SIG-M5 treated with dmso at 0.1 percent for 504 hours (cell line): ENCODE results near the gene INPP5D.

Source experiments
- DNase-seq: peaks from one replicate; lab custom pipeline; 2025; ENCODE audit not compliant: unreplicated experiment; lab: John Stamatoyannopoulos, UW

INPP5D gene

GRCh38 chr2:233226511-233227031 lies 166.4 kb downstream of the INPP5D start:
- no peak for DNase-seq

- DNase-seq, result no peak
Measured at GRCh38 chr2:233227346-233227978, 167.3 kb downstream of the INPP5D start.

GRCh38 chr2:233228376-233228775 lies 168.2 kb downstream of the INPP5D start:
- DNase-seq, result no peak

DNA sequence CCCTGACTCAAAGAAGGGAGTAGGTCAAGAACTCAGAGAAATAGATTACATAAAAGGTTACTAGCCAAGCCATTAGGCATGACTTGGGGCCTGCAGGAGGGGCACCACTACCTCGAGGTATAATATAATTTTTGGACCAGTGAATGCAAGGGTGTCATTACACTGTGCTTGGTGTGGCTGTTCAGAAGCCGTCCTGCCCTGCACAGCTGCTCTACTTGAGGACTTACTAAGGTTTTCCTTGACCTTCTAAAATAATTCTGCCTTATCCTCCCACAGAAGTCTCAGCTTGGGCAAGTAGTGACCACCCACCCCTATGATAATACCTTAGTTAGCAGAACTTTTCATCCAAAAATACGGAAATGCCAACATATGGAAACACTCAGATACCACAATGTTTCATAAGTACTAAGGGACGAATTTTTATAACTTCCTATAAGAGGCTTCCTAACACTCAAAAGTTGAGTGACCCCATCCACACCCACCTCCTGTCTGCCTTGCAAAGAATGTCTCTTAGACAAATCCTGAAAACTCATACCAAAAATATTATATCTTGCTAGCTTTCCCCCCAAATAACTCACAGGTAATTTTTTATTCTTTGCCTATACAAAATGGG lies 173.6 kb downstream of the INPP5D start:
- peak; percentile 83 for DNase-seq

- DNase-seq, result no peak
Measured at GRCh38 chr2:233234264-233234663, 174.1 kb downstream of the INPP5D start.

DNA sequence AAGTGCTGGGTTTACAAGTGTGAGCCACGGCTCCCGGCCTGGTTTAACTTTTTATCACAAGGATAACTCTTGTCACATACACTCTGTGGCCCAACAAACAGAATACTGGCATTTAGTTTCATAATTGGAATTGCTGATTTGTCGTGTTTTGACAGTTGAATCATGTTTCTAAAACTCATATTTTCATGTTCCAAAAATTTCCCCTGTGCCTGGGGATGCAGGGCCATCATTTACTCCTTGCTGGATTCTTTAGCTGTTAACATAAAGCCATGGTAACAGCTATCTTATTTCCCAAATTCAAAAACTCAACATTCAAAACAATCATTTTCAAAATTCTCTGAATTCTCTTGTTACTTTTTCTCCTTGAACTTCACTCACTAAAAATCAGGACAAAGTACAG lies 174.9 kb downstream of the INPP5D start:
- no peak for DNase-seq

GRCh38 chr2:233235977-233236376 lies 175.8 kb downstream of the INPP5D start:
- no peak for DNase-seq

DNA sequence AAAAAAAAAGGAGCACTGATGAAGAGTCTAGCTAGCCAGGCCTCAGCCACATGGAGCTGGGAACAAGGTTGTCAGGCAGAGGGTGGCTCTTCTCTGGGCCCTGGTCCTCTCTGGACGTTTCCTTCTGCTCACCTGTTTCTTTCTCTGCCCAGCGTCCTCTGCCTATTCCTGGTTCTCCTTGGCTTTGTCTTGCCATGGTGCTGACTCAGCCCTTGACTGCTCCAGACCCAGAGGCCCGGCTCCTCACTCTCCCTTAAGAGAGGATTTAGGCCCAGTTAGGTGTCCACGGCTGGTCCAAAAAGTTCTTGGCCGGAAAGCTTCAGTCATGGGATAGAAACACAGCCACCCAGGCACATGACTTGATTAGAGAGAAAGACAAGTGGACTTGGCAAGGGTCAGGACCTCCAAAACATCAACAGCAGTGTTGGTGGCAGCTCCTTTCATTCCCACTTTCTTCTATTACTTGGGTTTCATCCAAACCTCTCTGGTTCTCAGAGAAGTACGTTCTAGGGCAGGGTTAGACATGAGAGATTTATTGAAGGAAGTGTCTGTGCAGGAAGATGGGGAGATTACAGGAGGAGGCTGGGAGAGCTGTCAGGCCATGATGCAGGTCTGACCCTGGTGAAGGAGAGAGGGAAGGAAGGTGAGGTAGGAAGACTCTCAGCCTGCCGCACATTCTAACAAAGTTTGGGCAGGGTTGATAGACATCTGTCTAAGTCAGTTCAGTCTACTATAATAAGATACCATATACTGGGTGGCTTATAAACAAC lies 176.9 kb downstream of the INPP5D start:
- no peak for DNase-seq

GRCh38 chr2:233240897-233241296 lies 180.8 kb downstream of the INPP5D start:
- DNase-seq, result no peak

DNA sequence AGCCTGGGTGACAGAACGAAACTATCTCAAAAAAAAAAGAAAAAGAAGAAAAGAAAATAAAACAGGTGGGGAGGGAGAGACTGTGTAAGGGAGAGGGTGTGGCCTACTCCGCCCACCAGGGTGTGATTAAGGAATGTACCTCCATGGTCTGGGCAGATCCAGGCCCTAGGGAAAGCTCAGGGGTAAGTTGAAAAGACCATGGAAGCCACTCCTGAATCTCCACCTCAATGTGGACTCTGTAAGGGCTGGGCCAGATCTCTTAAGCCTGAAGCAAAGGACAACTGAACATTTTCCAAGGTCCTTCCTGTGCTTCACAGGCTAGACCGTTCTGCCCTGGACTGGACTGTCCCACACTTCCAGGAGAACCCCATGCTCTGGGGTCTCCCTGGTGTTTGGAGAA lies 181.7 kb downstream of the INPP5D start:
- no peak for DNase-seq

DNA sequence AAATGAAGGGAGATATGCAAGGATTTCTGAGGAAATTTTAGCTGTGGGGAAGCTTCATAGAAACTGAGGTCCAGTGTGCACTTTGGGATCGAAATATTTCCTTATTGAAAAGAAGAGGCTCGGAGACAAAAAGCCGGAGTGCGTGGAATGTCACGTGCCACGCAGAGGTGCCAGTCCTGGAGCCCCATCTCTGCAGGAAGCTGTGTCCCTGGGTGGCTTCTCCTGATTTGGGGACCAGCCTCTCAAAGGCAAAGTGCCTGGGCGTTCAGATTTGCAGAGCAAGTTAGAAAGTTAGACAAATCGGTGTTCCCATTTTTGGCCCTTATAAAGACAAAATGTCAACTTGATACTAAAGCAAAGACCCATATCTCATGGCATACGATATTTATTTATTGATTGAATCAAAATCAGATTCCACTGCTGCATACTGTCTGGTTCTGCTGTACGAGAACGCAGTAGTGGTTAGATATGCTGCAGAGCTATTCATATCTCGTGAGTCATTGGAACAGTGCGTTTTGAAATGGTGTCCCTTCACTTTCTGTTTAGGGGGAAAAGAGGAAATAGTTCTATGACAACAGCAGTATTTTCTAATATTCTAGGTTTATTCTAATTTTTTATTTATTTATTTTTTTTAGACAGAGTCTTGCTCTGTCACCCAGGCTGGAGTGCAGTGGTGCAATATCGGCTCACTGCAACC lies 182.2 kb downstream of the INPP5D start:
- peak; percentile 96 for DNase-seq

DNA sequence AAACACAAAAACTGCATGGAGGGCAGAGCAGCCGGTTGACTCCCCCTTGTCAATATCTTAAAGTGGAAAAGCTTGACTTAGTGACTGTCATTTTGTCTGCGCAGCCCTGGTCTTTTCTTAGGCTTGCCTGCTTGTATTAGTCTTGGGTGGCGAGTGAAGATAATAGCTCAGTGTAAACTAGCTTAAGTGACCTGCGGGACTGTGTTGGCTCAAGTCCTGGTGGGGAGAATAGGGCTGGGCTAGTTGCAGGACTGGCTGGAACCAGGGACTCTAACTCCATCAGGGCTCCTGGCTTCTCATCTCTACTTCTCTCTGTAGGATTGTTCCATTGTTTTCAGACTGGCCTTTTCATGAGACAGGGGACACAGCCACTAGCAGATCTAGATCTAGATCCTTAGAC lies 183.2 kb downstream of the INPP5D start:
- DNase-seq, result no peak

DNA sequence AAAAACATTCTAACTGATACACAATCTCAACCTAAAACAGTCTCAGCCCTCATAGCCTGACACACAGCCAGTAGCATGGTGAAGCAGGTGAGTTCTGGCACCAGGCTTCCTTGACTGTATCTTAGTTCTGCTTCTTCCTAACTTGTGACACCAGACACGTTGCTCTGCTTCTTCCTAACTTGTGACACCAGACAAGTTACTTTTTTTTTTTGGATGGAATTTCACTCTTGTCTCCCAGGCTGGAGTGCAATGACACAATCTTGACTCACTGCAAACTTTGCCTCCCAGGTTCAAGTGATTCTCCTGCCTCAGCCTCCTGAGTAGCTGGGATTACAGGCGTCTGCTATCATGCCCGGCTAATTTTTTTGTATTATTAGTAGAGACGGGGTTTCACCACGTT lies 184.7 kb downstream of the INPP5D start:
- DNase-seq, result no peak

DNA sequence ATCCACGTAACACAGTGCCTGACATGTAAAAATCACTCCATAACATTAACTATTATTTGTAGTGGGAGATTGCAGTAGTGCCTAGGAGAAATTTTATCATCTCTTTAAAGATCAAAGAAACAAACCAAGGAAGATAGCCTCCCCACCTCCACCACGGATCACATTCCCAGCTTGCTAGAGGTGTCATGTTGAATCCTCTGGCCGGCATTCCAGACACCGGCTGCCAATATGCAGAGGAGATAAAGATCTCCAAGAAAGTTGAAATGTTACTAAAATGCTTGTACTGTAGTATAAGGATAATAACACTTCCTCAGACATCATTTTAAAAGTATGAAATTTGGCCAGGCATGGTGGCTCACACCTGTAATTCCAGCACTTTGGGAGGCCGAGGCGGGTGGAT lies 185.3 kb downstream of the INPP5D start:
- no peak for DNase-seq

- no peak for DNase-seq
Measured at GRCh38 chr2:233247116-233247515, 187.0 kb downstream of the INPP5D start.

GRCh38 chr2:233247744-233248143 lies 187.6 kb downstream of the INPP5D start:
- DNase-seq, result peak; percentile 76

DNA sequence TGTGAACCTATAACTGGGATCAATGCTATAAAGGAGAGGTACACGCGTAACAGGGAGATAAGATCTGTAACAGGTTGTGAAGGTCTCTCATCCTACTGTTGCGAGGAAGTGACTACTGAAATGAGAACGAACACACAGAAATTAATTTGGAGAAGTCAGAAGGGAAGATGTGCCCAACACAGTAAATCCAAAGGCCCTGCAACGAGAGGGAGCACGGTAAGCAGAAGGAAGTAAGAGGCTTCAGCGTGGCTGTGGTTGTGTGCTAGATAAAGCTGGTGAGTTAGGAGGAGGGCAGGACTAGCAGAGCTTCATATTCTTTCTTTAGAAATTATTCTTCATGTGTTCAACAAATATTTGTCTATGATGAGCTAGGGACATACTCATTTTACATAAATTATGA lies 188.9 kb downstream of the INPP5D start:
- DNase-seq, result peak; percentile 85

- DNase-seq, result no peak
Measured at GRCh38 chr2:233250568-233250967, 190.4 kb downstream of the INPP5D start.

DNA sequence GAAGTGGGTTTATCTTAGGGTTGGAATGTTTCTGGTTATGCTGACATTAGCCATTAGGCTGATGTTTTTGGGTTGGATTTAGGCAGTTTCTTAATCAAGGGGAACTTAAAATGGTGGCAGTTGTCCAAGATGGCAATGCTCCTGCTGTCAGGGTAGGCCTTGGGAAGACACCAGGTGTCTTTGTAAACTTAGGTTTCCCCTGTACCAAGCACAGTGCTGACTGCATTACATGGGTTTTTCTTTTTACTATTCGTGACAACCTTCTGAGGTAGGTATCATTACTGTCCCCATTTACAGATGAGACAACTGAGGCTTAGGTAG lies 190.8 kb downstream of the INPP5D start:
- DNase-seq, result no peak

DNA sequence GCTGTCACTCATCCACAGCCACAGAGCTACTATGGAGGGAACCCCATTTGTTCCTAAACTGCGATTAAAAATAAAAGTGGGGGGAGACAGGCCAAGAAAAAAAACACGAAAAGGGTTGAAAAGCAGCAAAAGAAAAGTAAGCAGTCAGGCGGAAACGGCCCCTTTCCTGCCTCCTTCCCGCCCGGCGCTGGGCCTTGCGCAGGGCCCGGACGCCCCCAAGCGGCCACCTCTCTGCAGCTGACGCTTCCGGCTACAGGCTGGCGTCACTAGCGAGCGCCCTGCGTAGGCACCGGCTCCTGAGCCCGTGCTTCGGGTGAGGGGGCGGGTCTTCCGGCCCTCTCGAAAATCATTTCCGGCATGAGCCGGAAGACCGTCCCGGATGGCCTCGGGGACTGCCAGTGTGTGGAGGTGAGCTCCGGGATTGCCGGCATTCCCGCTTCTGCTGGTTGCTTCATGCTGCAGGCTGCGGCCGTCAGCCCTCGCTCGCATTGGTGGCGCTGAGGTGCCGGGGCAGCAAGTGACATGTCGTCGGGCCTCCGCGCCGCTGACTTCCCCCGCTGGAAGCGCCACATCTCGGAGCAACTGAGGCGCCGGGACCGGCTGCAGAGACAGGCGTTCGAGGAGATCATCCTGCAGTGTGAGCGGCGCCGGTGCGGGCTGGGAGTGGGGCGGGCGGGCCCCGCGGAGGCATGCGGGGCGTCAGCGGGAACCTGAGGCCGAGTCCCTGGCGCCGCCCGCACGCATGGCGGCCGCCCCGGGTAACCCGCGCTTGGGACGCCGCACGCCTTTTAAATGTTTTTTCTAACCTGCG lies 191.4 kb downstream of the INPP5D start, which contains the start of gene ATG16L1:
TSS of gene ATG16L1 (plus strand) at position 368 of the 811 bp plus-strand sequence. CDS start at position 523, 155 bp downstream.
- DNase-seq, result peak; percentile 95

DNA sequence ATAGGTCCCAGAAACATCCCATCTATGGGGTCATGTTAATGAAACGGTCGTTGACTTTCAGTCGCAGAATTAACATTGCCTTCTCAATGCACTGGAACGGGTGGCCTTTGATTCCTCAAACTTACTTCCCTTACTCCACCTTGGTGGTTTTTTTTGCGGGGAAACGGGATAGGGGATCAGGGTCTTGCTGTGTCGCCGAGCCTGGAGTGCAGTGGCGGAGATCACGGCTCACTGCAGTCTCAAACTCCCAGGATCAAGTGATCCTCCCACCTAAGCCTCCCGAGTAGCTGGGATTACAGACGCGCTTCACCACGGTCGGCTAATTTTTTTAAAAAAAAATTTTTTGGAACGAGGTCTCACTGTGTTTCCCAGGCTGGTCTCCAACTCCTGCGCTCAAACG lies 192.1 kb downstream of the INPP5D start:
- DNase-seq, result no peak
